SK-N-MC (cell line): ENCODE data around the gene C1QTNF6.

Experiments
- EZH2 ChIP-seq: fragments of 200-600 bp; sonication (generic); IDR thresholded peaks from one replicate; pipeline ENCODE4 v1.6.1; 2017; ENCODE audit warnings: antibody characterized with exemption
- FOXP2 ChIP-seq: optimal IDR thresholded peaks from 2 replicates; pipeline ENCODE3; 2011; ENCODE audit warnings: mild to moderate bottlenecking, moderate library complexity; ENCODE audit not compliant: insufficient read depth; ENCODE audit errors: extremely low read length, control extremely low read depth
- POLR2AphosphoS5 ChIP-seq: IDR thresholded peaks from 2 replicates; pipeline ENCODE4 v1.6.1; 2012; ENCODE audit warnings: mild to moderate bottlenecking, low read depth, low read length, borderline replicate concordance

GRCh38 chr22:37184380-37184755 lies 3.7 kb downstream of the C1QTNF6 start:
- TF ChIP-seq POLR2AphosphoS5, result no peak
- no peak for TF ChIP-seq EZH2
- TF ChIP-seq FOXP2, result no peak
